K562 (cell line): ENCODE results near the gene BRD3. TPM values are rescaled to one million over a fixed set of nuclear protein-coding genes. Genes with fewer than 3 reads are reported as not detected.
A peak's percentile ranks its signal among the peaks of the same experiment; 100 is the strongest.

Experiments used
- ATAC-seq: fragments of 200-7000 bp; cut with Tn5 transposase; 3 replicates; pipeline ENCODE4 v1.9.1; 2020; ENCODE audit warnings: moderate library complexity
- BruUV-seq: library from RNA; stranded (reverse); fragments of 400-500 nt; replicated peaks from 2 replicates; lab custom pipeline; 2021; lab: Mats Ljungman, UMichigan
- CTCF ChIA-PET: fragments of 300-600 bp; formaldehyde crosslinking; extraction: SDS; loops from one replicate; lab custom pipeline; 2021; ENCODE audit warnings: low intra/inter-chr PET ratio; lab: Yijun Ruan, JAX
- POLR2A ChIA-PET: fragments of 300-600, 350-650 bp; sonication (Branson Sonifier 250); formaldehyde crosslinking; extraction: SDS; loops from one replicate; lab custom pipeline; 2021; ENCODE audit warnings: antibody characterized with exemption, inconsistent platforms; lab: Yijun Ruan, JAX
- DNase-seq, 4 experiments: peaks; one replicate each; pipeline versions ENCODE4 v3.0.0 to v3.0.0-alpha.2; 2011 to 2018; ENCODE audit warnings: low spot score in 3 of 4, mixed read lengths in 3 of 4; ENCODE audit errors: extremely low read depth in 1 of 4
- FAIRE-seq: peaks from 2 replicates; lab custom pipeline; 2011; peaks lifted over from hg19 to GRCh38; lab: Jason Lieb, UNC
- H2AFZ ChIP-seq: 2 replicates; pipeline ENCODE4 v1.6.0; 2011; ENCODE audit warnings: low read depth, low read length, control low read depth, inconsistent platforms
- H3K27ac ChIP-seq: fragments of 200-600 bp; 3 replicates; pipeline ENCODE4 v1.8.0; 2011; ENCODE audit warnings: low read depth, mild to moderate bottlenecking, control low read depth, inconsistent platforms, low read length, moderate library complexity, mixed read lengths; ENCODE audit errors: extremely low read depth
- H3K27me3 ChIP-seq, 2 experiments: fragments of 300-600 bp in 1 of 2; 2 replicates in 1 of 2; 3 replicates in 1 of 2; pipeline versions ENCODE4 v1.6.0 to v1.8.0; 2011; ENCODE audit warnings: inconsistent platforms in 2 of 2, low read length in 2 of 2, mild to moderate bottlenecking in 1 of 2, mixed read lengths in 1 of 2, moderate library complexity in 1 of 2; ENCODE audit not compliant: control insufficient read depth in 2 of 2, insufficient read depth in 2 of 2
- H3K36me3 ChIP-seq: fragments of 300-600 bp; 3 replicates; pipeline ENCODE4 v1.8.0; 2011; ENCODE audit warnings: mild to moderate bottlenecking, low read length, inconsistent platforms; ENCODE audit not compliant: control insufficient read depth, insufficient read depth
- H3K4me1 ChIP-seq, 2 experiments: fragments of 200-600 bp in 1 of 2; replicated peaks in 1 of 2; 2 replicates in 1 of 2; 3 replicates in 1 of 2; pipeline versions ENCODE4 v1.5.1 to v1.8.0; 2011; ENCODE audit warnings: inconsistent platforms in 2 of 2, low read length in 2 of 2, mild to moderate bottlenecking in 1 of 2, mixed read lengths in 1 of 2, moderate library complexity in 1 of 2; ENCODE audit not compliant: control insufficient read depth in 2 of 2, insufficient read depth in 2 of 2
- H3K4me2 ChIP-seq: 2 replicates; pipeline ENCODE4 v1.6.1; 2011; ENCODE audit warnings: low read length, control low read depth, inconsistent platforms, mixed read lengths; ENCODE audit not compliant: insufficient read depth
- H3K4me3 ChIP-seq: fragments of 200-600 bp; sonication (generic), shearing (Covaris generic); 2 replicates; pipeline ENCODE4 v1.5.1; 2016; ENCODE audit warnings: control low read depth, inconsistent platforms
- H3K79me2 ChIP-seq: fragments of 200-600 bp; 3 replicates; pipeline ENCODE4 v1.8.0; 2011; ENCODE audit warnings: low read length, inconsistent platforms; ENCODE audit not compliant: control insufficient read depth, insufficient read depth
- H3K9ac ChIP-seq, 2 experiments: 2 replicates each; pipeline versions ENCODE4 v1.6.0 to v1.6.1; 2011; ENCODE audit warnings: low read depth in 2 of 2, low read length in 2 of 2, control low read depth in 1 of 2, inconsistent platforms in 1 of 2, mild to moderate bottlenecking in 1 of 2, mixed read lengths in 1 of 2; ENCODE audit not compliant: insufficient read depth in 1 of 2
- H3K9me1 ChIP-seq: one replicate; pipeline ENCODE4 v1.6.0; 2011; ENCODE audit warnings: inconsistent platforms, mild to moderate bottlenecking, low read length, moderate library complexity; ENCODE audit not compliant: control insufficient read depth, insufficient read depth
- H3K9me3 ChIP-seq: replicated peaks from 2 replicates; pipeline ENCODE4 v1.5.1; 2011; ENCODE audit warnings: low read depth, low read length, inconsistent platforms; ENCODE audit not compliant: control insufficient read depth, insufficient read depth
- H4K20me1 ChIP-seq: replicated peaks from 2 replicates; pipeline ENCODE4 v1.6.1; 2011; ENCODE audit warnings: low read length, inconsistent platforms, mixed read lengths; ENCODE audit not compliant: control insufficient read depth, insufficient read depth
- BMI1 ChIP-seq: fragments of 150-350 bp; IDR thresholded peaks from 2 replicates; pipeline ENCODE4 v1.6.1; 2014; ENCODE audit warnings: low read length
- CBX5 ChIP-seq: IDR thresholded peaks from 2 replicates; pipeline ENCODE4 v1.6.1; 2014; ENCODE audit warnings: low read depth, borderline replicate concordance
- DACH1 ChIP-seq: fragments of 450-650 bp; IDR thresholded peaks from 2 replicates; pipeline ENCODE4 v1.6.1; 2018; ENCODE audit not compliant: partially characterized antibody
- NUFIP1 ChIP-seq: fragments of 450-650 bp; IDR thresholded peaks from 2 replicates; pipeline ENCODE4 v1.6.1; 2018; ENCODE audit not compliant: partially characterized antibody
- PHF8 ChIP-seq: fragments of 200-600 bp; sonication (generic); IDR thresholded peaks from 2 replicates; pipeline ENCODE4 v1.6.1; 2012; ENCODE audit warnings: mixed run types, mild to moderate bottlenecking, inconsistent platforms, low read length, moderate library complexity, borderline replicate concordance
- PURB ChIP-seq: sonication (generic); formaldehyde crosslinking; IDR thresholded peaks from 2 replicates; pipeline ENCODE4 v1.9.0; 2021; ENCODE audit warnings: low read depth, mild to moderate bottlenecking, missing genetic modification reagents
- SMAD2 ChIP-seq: fragments of 150-350 bp; IDR thresholded peaks from 2 replicates; pipeline ENCODE4 v1.6.1; 2014; ENCODE audit warnings: low read depth, mild to moderate bottlenecking, low read length
- TCFL5 ChIP-seq: fragments of 250-450 bp; sonication (Bioruptor Pico); conservative IDR thresholded peaks from 2 replicates; pipeline ENCODE4 v1.6.1; 2021; ENCODE audit warnings: mild to moderate bottlenecking, moderate library complexity, matching md5 sums
- ZNF224 ChIP-seq: sonication (generic); formaldehyde crosslinking; IDR thresholded peaks from 2 replicates; pipeline ENCODE4 v1.8.0; 2022; ENCODE audit warnings: mild to moderate bottlenecking, missing genetic modification reagents
- ZNF561 ChIP-seq: fragments of 450-650 bp; formaldehyde crosslinking; conservative IDR thresholded peaks from 2 replicates; pipeline ENCODE4 v1.4.0; 2020; ENCODE audit warnings: mild to moderate bottlenecking, moderate library complexity
- ZNF75A ChIP-seq: fragments of 450-650 bp; formaldehyde crosslinking; IDR thresholded peaks from 2 replicates; pipeline ENCODE4 v1.4.0; 2020; ENCODE audit warnings: mild to moderate bottlenecking
- ZNF785 ChIP-seq: fragments of 250-450 bp; sonication (Bioruptor Pico); IDR thresholded peaks from 2 replicates; pipeline ENCODE4 v1.4.0; 2020; ENCODE audit warnings: mild to moderate bottlenecking
- WGBS: fragments of 100-300 bp; shearing (Covaris generic); methylation state at CpG from one replicate; pipeline ENCODE4 v1.1.6; 2016; ENCODE audit warnings: low coverage, mixed read lengths; ENCODE audit not compliant: insufficient coverage; ENCODE audit errors: missing lambda C conversion rate; 5-methylcytosine and 5-hydroxymethylcytosine counted together
- in situ Hi-C: fragments of 300-500 bp; cut with MboI; formaldehyde crosslinking; loops from 4 replicates; pipeline ENCODE4 v1.15.0; 2018; ENCODE audit warnings: inconsistent platforms, mixed read lengths
- intact Hi-C: fragments of 100-400 bp; cut with micrococcal nuclease; formaldehyde crosslinking; loops from 2 replicates; pipeline ENCODE4 v1.14.2; 2022
- polyA plus RNA-seq, 8 experiments: library from polyadenylated mRNA; depleted of rRNA in 4 of 8; stranded (reverse) in 5 of 8; unstranded in 3 of 8; fragments of >200 nt; fragmentation: Nextera tagmentation in 2 of 8; fragmentation: Illumina TruSeq in 1 of 8; extraction: Ambion mirVana in 2 of 8; extraction: Trizol in 1 of 8; gene quantifications; 2 replicates each; pipeline versions ENCODE4 v1.2.1 to v1.2.3, GENCODE V29; 2011 to 2014; ENCODE audit warnings: inconsistent platforms in 1 of 8, missing spikeins in 1 of 8
- total RNA-seq, 7 experiments: library from RNA; depleted of rRNA in 6 of 7; stranded (reverse); fragments of >200 nt in 6 of 7; fragmentation: Illumina TruSeq in 2 of 7; extraction: Trizol in 2 of 7; gene quantifications; 2 replicates each; pipeline versions ENCODE4 v1.2.1 to v1.2.3, GENCODE V29; 2011 to 2021; ENCODE audit warnings: low replicate concordance in 1 of 7
- TF ChIP-seq, protein P1 (sequence below): sonication (generic); formaldehyde crosslinking; IDR thresholded peaks from 2 replicates; pipeline ENCODE4 v1.8.1; 2022; ENCODE audit warnings: missing genetic modification reagents
- TF ChIP-seq, protein P2 (sequence below): fragments of 450-650 bp; conservative IDR thresholded peaks from 2 replicates; pipeline ENCODE4 v1.6.1; 2016; ENCODE audit warnings: missing genetic modification characterization, low read depth, mild to moderate bottlenecking, missing compliant biosample characterization, moderate library complexity
- TF ChIP-seq, protein P3 (sequence below): sonication (generic); formaldehyde crosslinking; IDR thresholded peaks from 2 replicates; pipeline ENCODE4 v1.8.0; 2022; ENCODE audit warnings: mild to moderate bottlenecking, missing genetic modification reagents, borderline replicate concordance
- TF ChIP-seq, protein P4 (sequence below): fragments of 250-450 bp; sonication (Bioruptor Pico); IDR thresholded peaks from 2 replicates; pipeline ENCODE4 v1.5.0; 2020; ENCODE audit warnings: mild to moderate bottlenecking, borderline replicate concordance

BRD3 gene
- total and polyA plus RNA-seq, 9 of the 15 experiments (the other 6 are each of a cell fraction or from before 2014, with no cell fraction given) = 0.82 to 37.1 (median 4.2) TPM

DNA sequence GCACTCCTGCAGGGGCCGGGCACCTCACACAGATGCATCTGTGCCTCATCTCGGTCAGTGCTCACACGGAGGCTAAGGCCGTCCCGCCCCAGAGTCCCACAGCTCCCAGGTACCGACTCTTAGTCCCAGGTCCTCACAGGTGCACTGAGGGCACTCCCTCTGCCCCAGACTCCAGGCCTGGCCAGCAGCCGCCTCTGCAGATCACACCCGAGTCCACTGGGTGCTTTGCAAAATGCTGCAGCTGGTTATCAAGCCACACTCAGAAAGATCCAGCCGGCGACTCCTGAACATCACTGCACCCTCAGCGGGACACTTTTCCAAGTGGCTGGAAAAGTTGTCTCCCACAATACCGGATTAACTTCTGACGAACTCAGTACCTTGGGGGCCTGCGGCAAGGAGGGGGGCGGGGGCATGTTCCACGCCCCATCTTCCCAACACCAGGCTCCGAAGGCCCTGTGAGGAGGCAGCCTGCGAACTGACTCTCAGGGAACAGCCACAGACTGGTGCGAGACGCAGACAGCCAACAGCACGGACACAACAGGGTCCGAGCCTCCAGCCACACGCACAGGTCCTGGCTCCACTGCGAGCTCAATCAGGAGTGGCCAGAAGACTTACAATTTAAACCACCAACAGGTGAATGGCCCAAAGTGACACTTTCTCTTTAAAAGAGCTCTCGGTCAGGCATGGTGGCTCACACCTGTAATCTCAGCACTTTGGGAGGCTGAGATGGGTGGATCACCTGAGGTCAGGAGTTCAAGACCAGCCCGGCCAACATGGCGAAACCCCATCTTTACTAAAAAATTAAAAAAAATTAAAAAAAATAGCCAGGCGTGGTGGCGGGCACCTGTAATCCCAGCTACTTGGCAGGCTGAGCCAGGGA lies 4.0 kb downstream of the BRD3 start:
- ATAC-seq = no peak
- peaks cover 7 to 53% of the 10 kb centered on the region in 2 experiments; a peak in 3 of 5 replicates for H3K4me1 ChIP-seq
- peaks cover 53% of the 10 kb centered on the region for H3K79me2 ChIP-seq
- no peaks in the 10 kb centered on the region for H3K9me3 ChIP-seq
- FAIRE-seq = no peak
- POLR2A ChIA-PET = no interaction called here
- H3K27me3 ChIP-seq = no peaks in the 10 kb centered on the region
- intact Hi-C loops (no loop called here), in situ Hi-C loops (no loop called here)
- no TSS peak for BruUV-seq
- peak overlapping the region in 1 of 2 experiments; percentile 69; a peak in 1 of 4 replicates for H3K9ac ChIP-seq
- no peak overlapping the region for H3K4me2 ChIP-seq
- no peak for DNase-seq
- peaks cover 6% of the 10 kb centered on the region for H3K9me1 ChIP-seq
- 91% methylated on average over 27 of the region's 29 CpGs for WGBS
- no peaks in the 10 kb centered on the region for H3K36me3 ChIP-seq
- H3K27ac ChIP-seq = no peak overlapping the region
- no peak overlapping the region for H2AFZ ChIP-seq
- no peak overlapping the region for H3K4me3 ChIP-seq
- peaks cover 27% of the 10 kb centered on the region for H4K20me1 ChIP-seq
- CTCF ChIA-PET = no interaction called here
- TF ChIP-seq BMI1 (no peak), SMAD2 (no peak), PHF8 (no peak), ZNF224 (no peak), ZNF75A (CRISPR knock-in tag) (no peak), NUFIP1 (no peak), PURB (CRISPR knock-in tag) (no peak), CBX5 (no peak), DACH1 (no peak), ZNF785 (CRISPR knock-in tag) (no peak), ZNF561 (CRISPR knock-in tag) (no peak), TCFL5 (CRISPR knock-in tag) (no peak)
- TF ChIP-seq, protein P1, sequence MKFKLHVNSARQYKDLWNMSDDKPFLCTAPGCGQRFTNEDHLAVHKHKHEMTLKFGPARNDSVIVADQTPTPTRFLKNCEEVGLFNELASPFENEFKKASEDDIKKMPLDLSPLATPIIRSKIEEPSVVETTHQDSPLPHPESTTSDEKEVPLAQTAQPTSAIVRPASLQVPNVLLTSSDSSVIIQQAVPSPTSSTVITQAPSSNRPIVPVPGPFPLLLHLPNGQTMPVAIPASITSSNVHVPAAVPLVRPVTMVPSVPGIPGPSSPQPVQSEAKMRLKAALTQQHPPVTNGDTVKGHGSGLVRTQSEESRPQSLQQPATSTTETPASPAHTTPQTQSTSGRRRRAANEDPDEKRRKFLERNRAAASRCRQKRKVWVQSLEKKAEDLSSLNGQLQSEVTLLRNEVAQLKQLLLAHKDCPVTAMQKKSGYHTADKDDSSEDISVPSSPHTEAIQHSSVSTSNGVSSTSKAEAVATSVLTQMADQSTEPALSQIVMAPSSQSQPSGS = no peak
- TF ChIP-seq, protein P2, sequence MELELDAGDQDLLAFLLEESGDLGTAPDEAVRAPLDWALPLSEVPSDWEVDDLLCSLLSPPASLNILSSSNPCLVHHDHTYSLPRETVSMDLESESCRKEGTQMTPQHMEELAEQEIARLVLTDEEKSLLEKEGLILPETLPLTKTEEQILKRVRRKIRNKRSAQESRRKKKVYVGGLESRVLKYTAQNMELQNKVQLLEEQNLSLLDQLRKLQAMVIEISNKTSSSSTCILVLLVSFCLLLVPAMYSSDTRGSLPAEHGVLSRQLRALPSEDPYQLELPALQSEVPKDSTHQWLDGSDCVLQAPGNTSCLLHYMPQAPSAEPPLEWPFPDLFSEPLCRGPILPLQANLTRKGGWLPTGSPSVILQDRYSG (tag) = no peak
- TF ChIP-seq, protein P3, sequence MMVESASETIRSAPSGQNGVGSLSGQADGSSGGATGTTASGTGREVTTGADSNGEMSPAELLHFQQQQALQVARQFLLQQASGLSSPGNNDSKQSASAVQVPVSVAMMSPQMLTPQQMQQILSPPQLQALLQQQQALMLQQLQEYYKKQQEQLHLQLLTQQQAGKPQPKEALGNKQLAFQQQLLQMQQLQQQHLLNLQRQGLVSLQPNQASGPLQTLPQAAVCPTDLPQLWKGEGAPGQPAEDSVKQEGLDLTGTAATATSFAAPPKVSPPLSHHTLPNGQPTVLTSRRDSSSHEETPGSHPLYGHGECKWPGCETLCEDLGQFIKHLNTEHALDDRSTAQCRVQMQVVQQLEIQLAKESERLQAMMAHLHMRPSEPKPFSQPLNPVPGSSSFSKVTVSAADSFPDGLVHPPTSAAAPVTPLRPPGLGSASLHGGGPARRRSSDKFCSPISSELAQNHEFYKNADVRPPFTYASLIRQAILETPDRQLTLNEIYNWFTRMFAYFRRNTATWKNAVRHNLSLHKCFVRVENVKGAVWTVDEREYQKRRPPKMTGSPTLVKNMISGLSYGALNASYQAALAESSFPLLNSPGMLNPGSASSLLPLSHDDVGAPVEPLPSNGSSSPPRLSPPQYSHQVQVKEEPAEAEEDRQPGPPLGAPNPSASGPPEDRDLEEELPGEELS (CRISPR knock-in tag) = no peak
- TF ChIP-seq, protein P4, sequence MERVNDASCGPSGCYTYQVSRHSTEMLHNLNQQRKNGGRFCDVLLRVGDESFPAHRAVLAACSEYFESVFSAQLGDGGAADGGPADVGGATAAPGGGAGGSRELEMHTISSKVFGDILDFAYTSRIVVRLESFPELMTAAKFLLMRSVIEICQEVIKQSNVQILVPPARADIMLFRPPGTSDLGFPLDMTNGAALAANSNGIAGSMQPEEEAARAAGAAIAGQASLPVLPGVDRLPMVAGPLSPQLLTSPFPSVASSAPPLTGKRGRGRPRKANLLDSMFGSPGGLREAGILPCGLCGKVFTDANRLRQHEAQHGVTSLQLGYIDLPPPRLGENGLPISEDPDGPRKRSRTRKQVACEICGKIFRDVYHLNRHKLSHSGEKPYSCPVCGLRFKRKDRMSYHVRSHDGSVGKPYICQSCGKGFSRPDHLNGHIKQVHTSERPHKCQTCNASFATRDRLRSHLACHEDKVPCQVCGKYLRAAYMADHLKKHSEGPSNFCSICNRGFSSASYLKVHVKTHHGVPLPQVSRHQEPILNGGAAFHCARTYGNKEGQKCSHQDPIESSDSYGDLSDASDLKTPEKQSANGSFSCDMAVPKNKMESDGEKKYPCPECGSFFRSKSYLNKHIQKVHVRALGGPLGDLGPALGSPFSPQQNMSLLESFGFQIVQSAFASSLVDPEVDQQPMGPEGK = no peak
